Measurements from ENCODE around the gene NFIB. TPM values are rescaled to one million over a fixed set of nuclear protein-coding genes. Genes with fewer than 3 reads are reported as not detected.

Gene NFIB
- polyA plus RNA-seq, 1 donor (not counting 4 experiments of a cell fraction or from before 2014, with no cell fraction given), result 8.9 TPM

DNA sequence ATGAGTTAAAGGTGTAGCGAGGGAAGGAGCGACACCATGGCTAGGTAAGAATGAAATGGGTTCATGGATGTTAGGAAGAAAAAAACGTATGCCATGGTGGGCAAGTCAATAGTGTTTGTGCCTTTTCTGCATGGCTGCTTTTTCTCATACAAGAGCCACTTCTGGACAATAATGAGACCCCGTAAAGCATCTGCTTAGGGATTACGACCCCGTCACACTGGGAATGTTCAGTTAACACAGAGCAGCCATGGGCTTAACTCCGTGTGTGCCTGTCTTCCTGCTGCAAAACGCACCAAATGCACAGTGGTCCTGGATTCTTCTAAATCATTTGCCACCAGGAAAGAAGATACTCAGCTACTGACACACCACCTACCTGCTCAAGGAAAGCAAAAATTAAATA is 81.8 kb downstream of the NFIB start:
- dilution Hi-C loops (cut with MboI; ENCODE audit: extremely low pct_ligation_motif_present, low sequenced_read_pairs), result no loop called here
- Histone ChIP-seq H3K9me1 (ENCODE audit: control insufficient read depth, extremely low read depth, insufficient read depth, low read length) (no peaks in the 10 kb centered on the region), H3K27me3 (ENCODE audit: control insufficient read depth, extremely low read depth, insufficient read depth, low read length) (no peaks in the 10 kb centered on the region), H3K9ac (ENCODE audit: control insufficient read depth, extremely low read depth, insufficient read depth, low read length) (no peak overlapping the region), H2AFZ (ENCODE audit: control insufficient read depth, low read length) (no peak overlapping the region), H3K4me2 (ENCODE audit: control insufficient read depth, extremely low read depth, insufficient read depth, low read depth, low read length) (no peak overlapping the region), H3K4me1 (ENCODE audit: control insufficient read depth, extremely low read depth, insufficient read depth, low read length) (peaks cover 4% of the 10 kb centered on the region), H3K79me2 (ENCODE audit: control insufficient read depth, insufficient read depth, low read length) (peaks cover 19% of the 10 kb centered on the region), H3K27ac (ENCODE audit: control insufficient read depth, insufficient read depth, low read length) (no peak overlapping the region), H4K20me1 (ENCODE audit: control insufficient read depth, extremely low read depth, insufficient read depth, low read length) (no peaks in the 10 kb centered on the region), H3K4me3 (ENCODE audit: control insufficient read depth in 2 of 3, extremely low read depth in 1 of 3, insufficient read depth in 2 of 3, low read depth in 1 of 3, low read length in 3 of 3) (no peak overlapping the region), H3K36me3 (ENCODE audit: control insufficient read depth in 2 of 2, extremely low read depth in 1 of 2, insufficient read depth in 2 of 2, low read length in 2 of 2) (peaks cover 0 to 2% of the 10 kb centered on the region in 2 experiments), H3K9me3 (ENCODE audit: control insufficient read depth, low read depth, low read length) (no peaks in the 10 kb centered on the region)
- DNase-seq (ENCODE audit: low read depth, low spot score) (no peak), FAIRE-seq (peak; percentile 41)
- TF ChIP-seq, protein P1, sequence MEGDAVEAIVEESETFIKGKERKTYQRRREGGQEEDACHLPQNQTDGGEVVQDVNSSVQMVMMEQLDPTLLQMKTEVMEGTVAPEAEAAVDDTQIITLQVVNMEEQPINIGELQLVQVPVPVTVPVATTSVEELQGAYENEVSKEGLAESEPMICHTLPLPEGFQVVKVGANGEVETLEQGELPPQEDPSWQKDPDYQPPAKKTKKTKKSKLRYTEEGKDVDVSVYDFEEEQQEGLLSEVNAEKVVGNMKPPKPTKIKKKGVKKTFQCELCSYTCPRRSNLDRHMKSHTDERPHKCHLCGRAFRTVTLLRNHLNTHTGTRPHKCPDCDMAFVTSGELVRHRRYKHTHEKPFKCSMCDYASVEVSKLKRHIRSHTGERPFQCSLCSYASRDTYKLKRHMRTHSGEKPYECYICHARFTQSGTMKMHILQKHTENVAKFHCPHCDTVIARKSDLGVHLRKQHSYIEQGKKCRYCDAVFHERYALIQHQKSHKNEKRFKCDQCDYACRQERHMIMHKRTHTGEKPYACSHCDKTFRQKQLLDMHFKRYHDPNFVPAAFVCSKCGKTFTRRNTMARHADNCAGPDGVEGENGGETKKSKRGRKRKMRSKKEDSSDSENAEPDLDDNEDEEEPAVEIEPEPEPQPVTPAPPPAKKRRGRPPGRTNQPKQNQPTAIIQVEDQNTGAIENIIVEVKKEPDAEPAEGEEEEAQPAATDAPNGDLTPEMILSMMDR (optimal IDR thresholded peaks at IDR 0.05 in 1 of 3, IDR thresholded peaks at IDR 0.05 in 1 of 3, conservative IDR thresholded peaks at IDR 0.05 in 1 of 3; ENCODE audit: extremely low read depth in 1 of 3, insufficient read depth in 2 of 3, low read length in 3 of 3), result no peak
- no peak for TF ChIP-seq EZH2 (IDR thresholded peaks at IDR 0.05; ENCODE audit: low read length)

DNA sequence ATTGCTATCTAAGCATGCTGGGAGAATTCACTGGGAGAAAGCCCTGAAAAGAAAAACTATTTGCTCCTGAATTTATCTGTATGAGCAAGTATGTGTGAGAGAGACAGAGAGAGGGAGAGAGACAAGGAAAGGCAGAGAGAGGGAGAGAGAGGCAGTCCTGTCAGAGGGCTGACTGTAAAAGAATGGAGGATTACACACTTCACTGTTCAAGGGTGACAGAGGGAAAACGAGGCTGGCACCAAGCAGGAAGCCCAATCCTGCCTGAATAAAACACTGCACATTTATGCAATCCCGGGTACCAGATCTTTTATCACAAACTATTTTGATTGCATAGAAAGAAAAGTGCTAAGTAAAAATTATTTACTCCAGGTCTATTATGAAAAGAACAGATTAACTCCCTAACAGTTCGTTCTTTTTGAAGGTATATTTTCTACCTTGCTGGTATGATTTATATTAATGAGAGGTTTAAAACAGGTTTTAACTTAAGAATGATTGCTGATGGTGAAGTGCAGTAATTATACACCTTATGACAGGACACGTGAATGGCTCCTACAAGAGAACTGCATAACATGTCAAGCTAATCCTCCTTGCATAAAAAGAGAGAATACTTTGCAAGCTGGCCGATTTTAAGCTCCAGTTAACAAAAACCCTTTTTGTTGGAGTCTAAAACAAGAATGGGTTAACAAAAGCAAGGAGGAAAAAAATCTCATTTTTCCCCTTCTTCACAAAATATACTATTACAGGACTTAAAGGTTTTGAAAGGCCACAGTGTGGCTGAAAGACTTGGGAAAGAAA is 82.5 kb downstream of the NFIB start:
- FAIRE-seq (no peak), DNase-seq (ENCODE audit: low read depth, low spot score) (no peak)
- no peaks in the 10 kb centered on the region for H3K27me3 ChIP-seq (ENCODE audit: control insufficient read depth, extremely low read depth, insufficient read depth, low read length)
- no peaks in the 10 kb centered on the region for H3K9me1 ChIP-seq (ENCODE audit: control insufficient read depth, extremely low read depth, insufficient read depth, low read length)
- H2AFZ ChIP-seq (ENCODE audit: control insufficient read depth, low read length), result no peak overlapping the region
- dilution Hi-C loops (cut with MboI; ENCODE audit: extremely low pct_ligation_motif_present, low sequenced_read_pairs), result no loop called here
- H4K20me1 ChIP-seq (ENCODE audit: control insufficient read depth, extremely low read depth, insufficient read depth, low read length), result no peaks in the 10 kb centered on the region
- no peak overlapping the region for H3K9ac ChIP-seq (ENCODE audit: control insufficient read depth, extremely low read depth, insufficient read depth, low read length)
- TF ChIP-seq, protein P1 (optimal IDR thresholded peaks at IDR 0.05 in 1 of 3, IDR thresholded peaks at IDR 0.05 in 1 of 3, conservative IDR thresholded peaks at IDR 0.05 in 1 of 3; ENCODE audit: extremely low read depth in 1 of 3, insufficient read depth in 2 of 3, low read length in 3 of 3), result no peak
- TF ChIP-seq EZH2 (IDR thresholded peaks at IDR 0.05; ENCODE audit: low read length), result no peak
- peaks cover 13% of the 10 kb centered on the region for H3K79me2 ChIP-seq (ENCODE audit: control insufficient read depth, insufficient read depth, low read length)
- no peak overlapping the region for H3K4me2 ChIP-seq (ENCODE audit: control insufficient read depth, extremely low read depth, insufficient read depth, low read depth, low read length)
- no peaks in the 10 kb centered on the region for H3K9me3 ChIP-seq (ENCODE audit: control insufficient read depth, low read depth, low read length)
- no peak overlapping the region for H3K27ac ChIP-seq (ENCODE audit: control insufficient read depth, insufficient read depth, low read length)
- peaks cover 0 to 2% of the 10 kb centered on the region in 2 experiments for H3K36me3 ChIP-seq (ENCODE audit: control insufficient read depth in 2 of 2, extremely low read depth in 1 of 2, insufficient read depth in 2 of 2, low read length in 2 of 2)
- H3K4me1 ChIP-seq (ENCODE audit: control insufficient read depth, extremely low read depth, insufficient read depth, low read length), result no peaks in the 10 kb centered on the region
- no peak overlapping the region for H3K4me3 ChIP-seq (ENCODE audit: control insufficient read depth in 2 of 3, extremely low read depth in 1 of 3, insufficient read depth in 2 of 3, low read depth in 1 of 3, low read length in 3 of 3)

All from keratinocyte (primary cell).